ENCODE measurements around the gene CCSER2.

- no peak for TF ChIP-seq POLR2A (IDR thresholded peaks at IDR 0.05)
- no peak for TF ChIP-seq CTCF (IDR thresholded peaks at IDR 0.05)
- TF ChIP-seq EP300 (IDR thresholded peaks at IDR 0.05): no peak
- TF ChIP-seq POLR2AphosphoS5 (IDR thresholded peaks at IDR 0.05): no peak
Observed at GRCh38 chr10:84329196-84329611, 815 bp downstream of the CCSER2 start.
